Stimulated activated CD4-positive, alpha-beta T cell treated with anti-CD3 and anti-CD28 coated beads, Interleukin-2, amount 100 ng/mL, for 4 hours (primary cell): Measurements from ENCODE around the gene FSCN2.

ENCODE experiments used
- DNase-seq: peaks from one replicate; pipeline ENCODE4 v3.0.0-alpha.2; 2020; ENCODE audit warnings: low read depth

FSCN2 gene

DNA sequence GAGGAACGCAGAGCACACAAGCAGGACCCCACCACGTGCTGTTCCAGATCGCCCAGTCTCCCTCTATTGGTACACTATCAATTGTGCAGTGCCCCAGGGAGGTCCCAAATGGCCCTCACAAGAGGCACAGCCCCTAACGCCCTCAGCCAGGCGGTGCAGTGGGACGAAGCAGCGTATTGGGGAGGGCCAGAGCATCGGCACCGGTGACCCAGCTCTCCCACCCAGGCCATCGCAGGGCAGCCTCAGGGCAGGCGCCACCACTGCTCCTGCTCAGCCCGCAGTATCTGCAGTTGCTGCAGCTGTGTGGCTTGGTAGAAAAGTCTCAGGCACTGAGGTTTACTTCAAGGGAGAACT, 29.9 kb downstream of the FSCN2 start:
- no peak for DNase-seq

GRCh38 chr17:81558941-81559806, 31.0 kb downstream of the FSCN2 start:
- DNase-seq: no peak

GRCh38 chr17:81561494-81561885, 33.3 kb downstream of the FSCN2 start:
- no peak for DNase-seq

GRCh38 chr17:81563861-81564586, 35.8 kb downstream of the FSCN2 start:
- no peak for DNase-seq

DNA sequence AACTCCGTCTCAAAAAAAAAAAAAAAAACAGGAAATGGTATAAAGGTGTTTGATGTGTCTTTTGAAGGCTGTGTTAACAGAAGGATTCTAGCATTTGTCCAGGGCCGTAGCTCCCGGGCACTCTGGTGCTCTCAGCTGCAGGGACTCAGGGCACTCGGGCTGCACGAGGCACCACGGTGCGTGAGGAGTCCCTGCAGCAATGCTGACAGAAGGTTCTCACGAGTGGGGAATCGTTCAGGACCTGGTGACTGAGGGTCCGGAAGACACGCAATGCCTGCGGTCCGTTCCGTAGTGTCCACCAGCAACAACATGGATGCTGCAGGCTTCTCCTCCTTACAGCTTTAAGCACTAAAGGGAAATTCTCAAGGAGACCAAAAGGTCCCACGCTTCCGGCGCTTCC, 36.6 kb downstream of the FSCN2 start:
- DNase-seq: no peak

- no peak for DNase-seq
Observed at GRCh38 chr17:81565231-81565630, 37.1 kb downstream of the FSCN2 start.

DNA sequence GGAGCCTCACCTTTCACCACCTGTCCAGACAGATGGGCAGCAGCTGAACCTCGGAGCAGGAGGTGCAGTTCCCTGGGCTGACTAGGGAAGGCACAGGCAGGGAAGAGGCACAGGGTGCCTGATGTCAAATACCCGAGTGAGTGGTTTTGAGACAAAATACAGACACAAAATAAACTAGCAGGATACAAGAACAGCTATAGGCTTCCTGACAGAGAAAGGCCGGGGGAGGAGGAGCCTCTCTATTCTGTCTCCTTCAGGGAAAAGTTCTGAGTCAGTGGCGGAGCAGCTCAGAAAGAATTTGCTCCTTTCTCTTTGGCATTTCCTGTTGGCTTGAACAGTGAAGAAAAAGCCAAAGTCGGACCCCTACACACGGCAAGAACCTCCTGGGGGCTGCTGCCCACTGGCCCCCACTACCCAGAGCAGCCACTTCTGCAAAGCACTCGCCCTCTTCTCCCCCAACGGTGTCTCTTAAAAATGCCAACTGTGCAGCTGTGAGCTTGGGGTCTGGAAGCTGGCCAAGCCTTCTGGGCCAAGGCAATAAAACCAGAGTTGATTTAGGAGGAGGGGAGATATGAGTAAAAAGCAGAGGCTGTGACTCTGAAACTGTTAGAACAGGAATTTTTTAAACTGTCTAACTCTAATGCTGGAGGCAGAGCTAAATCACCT, 38.4 kb downstream of the FSCN2 start:
- DNase-seq: no peak

DNA sequence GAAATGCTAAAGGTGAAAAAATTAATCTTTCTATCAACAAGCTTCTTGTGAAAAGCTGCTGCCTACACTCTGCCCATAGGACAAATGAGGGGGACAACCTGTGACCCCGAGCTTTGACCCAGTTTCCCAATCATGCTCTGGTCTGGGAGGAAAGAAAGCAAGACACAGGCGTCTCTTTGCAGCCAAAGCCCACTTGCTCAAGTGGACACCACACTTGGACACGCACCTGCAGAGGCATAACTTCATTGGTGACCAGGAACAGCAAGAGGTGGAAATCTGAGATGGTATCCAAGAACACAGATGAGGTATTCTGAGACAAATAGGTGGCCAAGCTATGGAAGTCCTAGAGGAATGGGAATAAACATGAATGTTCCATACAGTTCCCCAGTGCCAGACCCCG, 39.0 kb downstream of the FSCN2 start:
- no peak for DNase-seq

DNA sequence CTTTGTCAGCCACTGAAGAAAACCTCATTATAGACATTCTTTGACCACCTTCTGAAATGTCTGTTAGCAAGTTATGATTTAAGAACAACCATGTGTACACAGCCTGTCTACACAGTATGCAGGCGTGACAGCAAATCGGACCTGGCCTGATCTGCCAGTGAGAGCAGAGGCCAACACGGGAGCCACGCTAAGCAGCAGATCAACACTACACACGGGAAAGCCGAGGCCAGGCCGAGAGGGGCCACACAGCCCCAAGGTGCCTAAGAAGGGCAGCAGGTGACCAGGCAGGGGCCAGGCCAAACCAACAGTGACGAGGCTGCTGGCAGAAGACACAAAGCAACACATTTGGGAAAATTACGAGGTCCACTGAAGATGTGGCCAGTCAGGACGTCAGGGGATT, 40.2 kb downstream of the FSCN2 start:
- DNase-seq: no peak

- DNase-seq: no peak
Observed at GRCh38 chr17:81569986-81570514, 41.9 kb downstream of the FSCN2 start.

DNA sequence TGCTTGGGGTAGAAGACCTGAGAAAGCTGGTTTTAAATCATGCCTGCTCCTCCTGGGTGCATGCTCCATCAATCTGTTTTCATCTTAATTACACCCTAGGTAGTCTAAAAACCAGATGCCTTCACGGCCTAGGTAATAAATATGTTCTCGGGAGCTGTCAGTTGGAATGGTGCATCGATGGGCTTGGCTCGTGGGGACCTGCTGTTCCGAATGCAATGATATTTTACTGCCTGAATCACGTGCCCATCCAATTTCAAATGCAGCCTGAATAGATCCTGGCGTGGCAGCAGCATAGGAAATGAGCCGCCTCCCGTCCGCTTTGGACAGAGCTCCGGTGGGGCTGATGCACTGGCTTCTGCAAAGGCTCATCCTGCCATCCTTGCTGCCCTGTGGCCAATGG, 42.8 kb downstream of the FSCN2 start:
- no peak for DNase-seq

DNA sequence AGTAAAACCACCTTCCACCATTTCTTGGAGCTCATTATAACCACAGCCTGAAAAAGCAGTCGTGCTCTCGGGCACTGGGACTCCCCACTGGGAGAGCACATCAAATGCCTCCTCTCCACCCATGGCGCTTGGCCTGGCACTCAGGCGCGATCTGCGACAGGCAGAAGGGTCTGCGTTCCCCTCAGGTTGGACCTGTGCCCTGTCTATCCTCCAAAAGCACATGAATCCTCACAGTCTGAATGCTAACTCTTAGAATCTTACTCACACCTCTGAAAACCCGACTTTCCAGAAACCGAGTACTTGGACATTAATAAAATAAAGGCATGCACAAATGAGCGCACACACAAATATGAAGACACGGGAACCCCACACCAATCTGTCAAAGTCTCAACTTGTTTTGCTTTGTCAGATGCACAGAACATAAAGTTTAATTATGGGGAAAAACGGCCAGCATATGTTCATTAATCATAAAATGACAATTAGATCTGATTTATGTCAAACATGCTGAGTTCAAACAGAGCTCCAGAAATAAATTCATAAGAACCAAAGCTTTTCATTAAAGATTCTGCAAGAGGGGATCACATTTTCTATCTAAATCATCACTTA, 44.5 kb downstream of the FSCN2 start:
- no peak for DNase-seq

DNA sequence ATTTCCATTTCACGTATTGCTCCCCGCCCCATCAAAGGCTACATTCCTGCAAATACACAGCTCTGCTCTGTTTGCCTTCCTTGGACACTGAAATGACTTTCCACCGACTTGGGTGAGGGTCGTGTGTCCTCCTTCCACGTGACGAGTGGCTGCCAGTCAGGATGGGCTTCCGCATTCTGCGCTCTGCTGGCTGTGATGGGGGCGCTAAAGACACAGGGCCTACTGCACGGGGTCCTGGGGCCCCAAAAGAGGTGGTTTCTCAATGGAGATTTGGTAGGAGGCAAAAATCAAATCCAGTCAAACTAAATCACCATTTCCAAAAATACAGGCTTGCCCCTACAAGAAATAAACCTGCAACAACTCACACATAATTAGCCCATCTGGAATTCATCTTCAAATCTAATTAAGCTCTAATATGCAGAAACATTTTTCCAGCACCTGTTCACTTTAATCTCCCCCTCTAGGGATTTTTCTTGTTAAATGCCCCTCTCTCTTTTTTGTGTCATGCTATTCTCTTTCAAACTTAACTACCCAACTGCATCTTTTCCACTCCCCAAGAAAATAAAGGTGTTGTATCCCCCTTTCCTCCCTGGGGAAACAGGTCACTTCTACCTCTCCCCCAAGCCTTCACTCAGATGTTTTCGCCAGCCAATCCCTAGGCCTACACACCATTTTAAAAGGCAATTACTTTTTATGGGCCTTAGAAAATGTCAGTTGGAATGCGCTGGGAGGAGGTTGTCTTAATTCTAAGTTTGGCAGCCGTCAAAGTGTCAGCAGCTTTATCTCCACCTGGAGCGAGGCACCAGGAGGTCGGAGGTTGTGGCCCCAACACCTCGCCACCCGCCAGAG, 45.8 kb downstream of the FSCN2 start:
- no peak for DNase-seq

DNA sequence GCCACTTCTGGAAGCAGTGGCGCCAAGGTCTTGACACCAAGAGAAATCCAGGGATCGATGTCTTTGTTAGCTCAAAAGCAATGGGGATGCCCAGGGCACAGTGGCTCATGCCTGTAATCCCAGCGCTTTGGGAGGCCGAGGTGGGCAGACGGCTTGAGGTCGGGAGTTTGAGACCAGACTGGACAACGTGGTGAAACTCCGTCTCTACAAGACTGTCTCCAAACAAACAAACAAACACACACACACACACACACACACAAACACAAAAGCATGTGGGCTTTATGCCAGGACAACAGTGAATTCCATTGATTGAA, 46.4 kb downstream of the FSCN2 start:
- DNase-seq: no peak

GRCh38 chr17:81575836-81576235, 47.7 kb downstream of the FSCN2 start:
- DNase-seq: no peak

GRCh38 chr17:81576621-81577277, 48.6 kb downstream of the FSCN2 start:
- no peak for DNase-seq

GRCh38 chr17:81577278-81578000, 49.3 kb downstream of the FSCN2 start:
- no peak for DNase-seq

- no peak for DNase-seq
Observed at GRCh38 chr17:81578038-81578441, 49.9 kb downstream of the FSCN2 start.

- DNase-seq: peak; percentile 15
Observed at GRCh38 chr17:81578561-81579225, 50.5 kb downstream of the FSCN2 start.

DNA sequence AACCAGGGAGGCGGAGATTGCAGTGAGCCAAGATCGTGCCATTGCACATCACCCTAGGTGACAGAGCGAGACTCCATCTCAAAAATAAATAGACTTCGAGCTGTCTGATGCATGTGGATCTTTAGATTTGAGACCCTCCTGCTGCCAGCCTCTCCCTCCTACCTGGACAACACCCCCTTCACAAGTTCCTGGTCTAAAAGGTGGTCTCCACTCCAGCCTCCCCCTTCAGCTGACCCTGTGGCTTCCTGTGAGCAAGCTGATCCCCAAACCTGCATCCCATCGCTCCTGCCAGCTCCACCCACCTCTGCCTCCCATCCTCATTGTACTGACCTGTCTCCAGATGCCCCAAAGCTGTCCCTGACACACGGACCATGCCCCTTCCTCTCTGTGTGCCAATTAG, 51.1 kb downstream of the FSCN2 start:
- DNase-seq: no peak
